HUES64 (cell line): Measurements from ENCODE around the gene DAP3.
"Not testable (repeated sequence)": the region's sequence is repeated elsewhere in the genome, so short reads cannot be mapped to it uniquely, and the experiment has no call there.

Experiments
- H3K27ac ChIP-seq: 2 replicates; pipeline ENCODE4 v1.7.0; 2013; ENCODE audit warnings: low read depth, low read length, inconsistent platforms
- H3K27me3 ChIP-seq: 2 replicates; pipeline ENCODE4 v1.6.1; 2013; ENCODE audit warnings: mild to moderate bottlenecking, low read length; ENCODE audit not compliant: insufficient read depth
- H3K36me3 ChIP-seq: 2 replicates; pipeline ENCODE4 v1.6.1; 2013; ENCODE audit warnings: mild to moderate bottlenecking, low read length; ENCODE audit not compliant: insufficient read depth
- H3K4me1 ChIP-seq: 2 replicates; pipeline ENCODE4 v1.6.1; 2013; ENCODE audit warnings: mild to moderate bottlenecking, low read length, moderate library complexity; ENCODE audit not compliant: insufficient read depth
- H3K4me3 ChIP-seq: 2 replicates; pipeline ENCODE4 v1.5.1; 2013; ENCODE audit warnings: mild to moderate bottlenecking, low read length, moderate library complexity
- H3K9ac ChIP-seq: 2 replicates; pipeline ENCODE4 v1.6.1; 2013; ENCODE audit warnings: mild to moderate bottlenecking, low read depth, low read length
- H3K9me3 ChIP-seq: 2 replicates; pipeline ENCODE4 v1.6.1; 2013; ENCODE audit warnings: low read depth, low read length; ENCODE audit not compliant: insufficient read depth
- WGBS: fragments of 150-250, 120-280 bp; methylation state at CpG from one replicate; pipeline ENCODE4 v1.1.7; 2013; ENCODE audit warnings: missing lambda C conversion rate; 5-methylcytosine and 5-hydroxymethylcytosine counted together

Gene DAP3

DNA sequence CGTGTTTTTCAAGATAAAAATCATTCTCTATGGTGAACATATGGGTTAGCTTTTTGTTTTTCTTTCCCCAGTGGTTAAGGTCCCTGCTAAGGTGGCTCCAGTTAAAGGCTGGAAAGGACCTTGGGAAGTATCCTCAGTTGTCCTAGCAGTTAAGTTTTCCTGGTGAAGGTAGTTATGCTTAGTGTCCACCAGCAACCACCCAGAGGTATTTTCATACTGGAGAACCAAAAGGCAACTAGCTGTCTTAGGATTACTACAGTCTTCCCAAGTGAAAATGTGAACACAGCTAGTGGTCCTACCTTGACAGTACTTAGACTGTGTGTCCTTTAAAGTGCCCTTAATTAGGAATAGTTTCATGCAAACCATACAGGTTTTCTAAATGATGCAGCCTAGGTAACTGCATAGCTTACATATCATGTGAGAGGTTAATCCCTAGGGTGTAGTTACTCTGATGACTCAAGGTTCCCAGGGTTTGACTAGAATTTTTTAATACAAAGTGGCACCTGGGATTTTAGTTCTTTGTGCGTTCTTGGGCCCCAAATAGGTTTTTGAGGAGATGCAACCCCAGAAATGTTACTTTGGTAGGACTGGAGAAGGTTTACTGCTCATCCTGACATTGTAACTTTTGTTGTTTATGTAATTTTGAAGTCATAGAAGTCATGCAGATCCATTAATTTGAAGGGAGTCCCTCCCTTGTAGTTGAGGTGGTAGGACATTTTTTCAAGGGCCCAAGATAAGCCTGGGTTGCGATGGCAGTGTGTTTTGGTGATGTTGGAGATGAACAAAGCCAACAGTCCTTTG, 36.8 kb upstream of the DAP3 start:
- peaks cover 4% of the 10 kb centered on the region; the same call in 1 of the 2 replicates for H3K4me1 ChIP-seq
- no peak overlapping the region for H3K9ac ChIP-seq
- 96% methylated on average over 2 of the region's 3 CpGs for WGBS
- H3K4me3 ChIP-seq, result no peak overlapping the region
- no peak overlapping the region for H3K27ac ChIP-seq
- H3K9me3 ChIP-seq, result peaks cover 2% of the 10 kb centered on the region; the same call in 1 of the 2 replicates
- H3K27me3 ChIP-seq, result no peaks in the 10 kb centered on the region
- H3K36me3 ChIP-seq, result no peaks in the 10 kb centered on the region

DNA sequence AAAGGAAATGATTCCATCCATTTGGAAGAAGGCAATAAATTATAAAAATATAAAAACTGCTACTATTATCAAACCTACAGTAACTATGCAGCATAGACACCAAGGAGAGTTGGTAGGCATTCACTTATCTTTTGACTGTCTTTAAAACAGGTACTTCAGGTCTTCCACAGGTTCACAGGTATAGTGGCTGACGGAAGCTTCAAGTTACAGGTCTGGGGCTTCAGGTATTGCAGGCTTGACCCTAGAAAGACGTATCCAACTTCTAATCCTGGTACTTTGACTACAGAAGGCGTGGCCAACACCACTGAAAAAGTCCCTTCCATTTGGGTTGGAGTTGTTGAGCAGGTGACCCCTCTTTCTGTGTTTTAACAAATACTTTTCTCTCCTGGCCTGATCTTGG, 35.9 kb upstream of the DAP3 start:
- Histone ChIP-seq H3K9me3 (peaks cover 2% of the 10 kb centered on the region; the same call in 1 of the 2 replicates), H3K4me1 (peaks cover 4% of the 10 kb centered on the region; the same call in 1 of the 2 replicates), H3K27ac (no peak overlapping the region), H3K9ac (no peak overlapping the region), H3K4me3 (no peak overlapping the region), H3K27me3 (no peaks in the 10 kb centered on the region), H3K36me3 (no peaks in the 10 kb centered on the region)
- WGBS, result 94% methylated on average over 3 of the region's 3 CpGs

DNA sequence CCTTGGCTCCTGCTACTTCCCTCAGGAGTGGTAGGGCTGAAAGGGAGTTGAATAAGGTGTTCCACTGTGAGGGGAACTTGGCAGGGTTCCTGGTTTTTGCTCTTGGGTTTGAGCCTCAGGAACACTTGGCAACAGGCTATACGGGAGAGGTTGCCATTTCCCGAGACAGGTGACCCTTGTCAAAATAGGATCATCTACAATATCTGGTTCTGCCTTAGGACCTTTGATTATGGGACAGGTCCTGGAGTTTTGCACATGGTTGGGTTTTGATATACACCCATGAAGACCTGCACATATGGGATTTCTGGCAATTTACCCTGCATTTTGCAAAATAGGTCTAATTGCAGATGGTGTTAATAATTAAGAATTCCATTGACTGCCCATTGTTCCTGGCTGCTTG, 31.4 kb upstream of the DAP3 start:
- Histone ChIP-seq H3K27me3 (no peaks in the 10 kb centered on the region), H3K9me3 (no peaks in the 10 kb centered on the region), H3K36me3 (peaks cover 37% of the 10 kb centered on the region), H3K4me3 (no peak overlapping the region), H3K9ac (no peak overlapping the region), H3K27ac (no peak overlapping the region), H3K4me1 (no peaks in the 10 kb centered on the region)
- 98% methylated on average over 2 of the region's 2 CpGs for WGBS

DNA sequence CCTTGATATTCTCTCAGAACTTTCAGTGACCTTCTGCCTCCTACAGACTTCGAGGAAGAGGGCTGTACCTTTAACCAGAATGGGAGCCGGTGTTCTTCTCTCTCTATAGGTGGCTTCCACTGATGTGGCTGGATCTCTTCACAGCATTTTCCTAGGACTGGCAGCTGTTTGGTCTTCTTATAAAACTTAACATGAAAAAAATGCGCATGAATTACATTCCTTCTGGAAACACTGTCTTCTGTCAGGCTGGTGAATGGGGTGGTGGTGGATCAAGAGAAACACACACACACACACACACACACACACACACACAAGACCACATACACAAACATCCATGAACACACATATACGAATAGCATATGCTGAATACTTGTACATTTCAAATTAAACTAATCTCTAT, 27.7 kb upstream of the DAP3 start:
- peaks cover 68% of the 10 kb centered on the region for H3K36me3 ChIP-seq
- not testable (repeated sequence) for H3K4me3 ChIP-seq
- no CpG with 5 or more reads among the region's 4 CpGs for WGBS

DNA sequence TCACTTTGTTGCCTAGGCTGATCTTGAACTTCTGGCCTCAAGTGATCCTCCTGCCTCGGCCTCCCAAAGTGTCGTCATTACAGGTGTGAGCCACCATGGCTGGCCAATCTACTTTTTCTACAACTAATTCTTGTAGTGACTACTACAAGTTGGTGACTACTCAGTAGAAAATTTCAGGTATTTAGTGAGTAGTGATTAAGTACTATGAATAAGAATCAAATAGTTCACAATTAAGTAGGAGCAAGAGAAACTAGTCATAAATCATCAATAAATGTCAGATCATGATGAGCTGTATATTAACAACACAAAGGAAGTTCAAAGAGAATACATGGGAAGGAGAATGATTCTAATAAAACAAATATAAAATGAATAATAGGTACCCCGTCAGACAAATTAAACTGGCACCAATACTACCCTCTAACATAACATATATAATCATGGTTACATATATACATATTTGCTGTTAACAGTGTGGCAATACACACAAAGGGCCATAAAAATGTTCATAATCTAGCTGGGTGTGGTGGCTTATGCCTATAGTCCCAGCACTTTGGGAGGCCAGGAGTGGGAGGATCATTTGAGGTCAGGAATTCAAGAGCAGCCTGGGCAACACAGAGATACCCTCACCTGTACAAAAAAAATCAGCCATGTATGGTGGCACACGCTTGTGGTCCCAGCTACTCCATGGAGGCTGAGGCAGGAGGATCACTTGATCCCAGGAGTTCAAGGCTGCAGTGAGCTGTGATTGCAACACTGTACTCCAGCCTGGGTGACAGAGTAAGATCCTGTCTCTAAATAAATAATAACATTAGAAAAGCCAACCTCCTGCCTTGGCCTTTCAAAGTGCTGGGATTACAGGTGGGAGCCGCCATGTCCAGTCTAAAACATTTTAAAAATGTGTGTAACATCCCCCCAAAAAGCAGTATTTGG, 19.4 kb upstream of the DAP3 start:
- no peaks in the 10 kb centered on the region for H3K4me1 ChIP-seq
- no peak overlapping the region for H3K27ac ChIP-seq
- H3K4me3 ChIP-seq, result no peak overlapping the region
- no peak overlapping the region for H3K9ac ChIP-seq
- no peaks in the 10 kb centered on the region for H3K27me3 ChIP-seq
- WGBS, result 95% methylated on average over 4 of the region's 5 CpGs
- H3K9me3 ChIP-seq, result no peaks in the 10 kb centered on the region
- peaks cover 88% of the 10 kb centered on the region for H3K36me3 ChIP-seq

More for the DNA sequence above, 27.7 kb upstream of the DAP3 start:
- H3K9me3 ChIP-seq, H3K9ac ChIP-seq, H3K27me3 ChIP-seq, H3K27ac ChIP-seq, H3K4me1 ChIP-seq: not testable (repeated sequence)

DNA sequence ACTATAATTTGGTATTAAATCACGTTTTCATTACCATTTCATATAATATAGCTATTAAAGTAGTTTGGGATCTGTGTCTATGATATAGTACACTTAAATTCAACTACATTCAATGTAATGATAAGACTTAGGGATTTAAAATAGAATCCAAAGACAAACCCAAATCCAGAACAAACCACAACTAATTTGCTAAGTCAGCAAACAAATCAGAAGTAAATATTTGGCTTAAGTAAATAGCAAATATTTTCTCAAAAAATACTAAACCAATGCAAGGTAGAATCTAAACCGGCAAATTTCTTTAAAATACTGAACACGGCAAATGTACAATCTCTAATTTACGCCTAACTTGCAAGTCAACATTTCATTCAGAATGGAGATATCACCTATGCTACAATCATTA, 17.1 kb upstream of the DAP3 start:
- H3K4me1 ChIP-seq, result no peaks in the 10 kb centered on the region
- H3K9ac ChIP-seq, result no peak overlapping the region
- H3K27ac ChIP-seq, result no peak overlapping the region
- no peak overlapping the region for H3K4me3 ChIP-seq
- over 99% methylated on average over 3 of the region's 4 CpGs for WGBS
- H3K27me3 ChIP-seq, result no peaks in the 10 kb centered on the region
- peaks cover 90% of the 10 kb centered on the region for H3K36me3 ChIP-seq
- no peaks in the 10 kb centered on the region for H3K9me3 ChIP-seq

DNA sequence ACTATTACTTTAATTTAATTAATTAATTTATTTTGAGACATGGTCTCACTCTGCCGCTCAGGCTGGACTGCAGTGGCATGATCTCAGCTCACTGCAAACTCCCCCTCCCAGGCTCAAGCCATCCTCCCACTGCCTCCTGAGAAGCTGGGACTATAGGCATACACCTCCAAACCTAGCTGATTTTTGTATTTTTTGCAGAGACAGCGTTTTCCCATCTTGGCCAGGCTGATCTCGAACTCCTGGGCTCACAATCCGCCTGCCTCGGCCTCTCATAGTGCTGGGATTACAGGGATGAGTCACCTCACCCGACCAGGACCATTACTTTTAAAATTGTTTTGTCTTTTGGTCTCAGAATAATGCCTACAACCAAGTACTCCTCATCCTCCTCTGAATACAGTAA, 15.9 kb upstream of the DAP3 start:
- H3K36me3 ChIP-seq, result peaks cover 92% of the 10 kb centered on the region
- H3K4me1 ChIP-seq, result no peaks in the 10 kb centered on the region
- H3K27me3 ChIP-seq, result no peaks in the 10 kb centered on the region
- H3K9ac ChIP-seq, result no peak overlapping the region
- no peak overlapping the region for H3K27ac ChIP-seq
- no peaks in the 10 kb centered on the region for H3K9me3 ChIP-seq
- 93% methylated on average over 6 of the region's 6 CpGs for WGBS
- H3K4me3 ChIP-seq, result no peak overlapping the region

DNA sequence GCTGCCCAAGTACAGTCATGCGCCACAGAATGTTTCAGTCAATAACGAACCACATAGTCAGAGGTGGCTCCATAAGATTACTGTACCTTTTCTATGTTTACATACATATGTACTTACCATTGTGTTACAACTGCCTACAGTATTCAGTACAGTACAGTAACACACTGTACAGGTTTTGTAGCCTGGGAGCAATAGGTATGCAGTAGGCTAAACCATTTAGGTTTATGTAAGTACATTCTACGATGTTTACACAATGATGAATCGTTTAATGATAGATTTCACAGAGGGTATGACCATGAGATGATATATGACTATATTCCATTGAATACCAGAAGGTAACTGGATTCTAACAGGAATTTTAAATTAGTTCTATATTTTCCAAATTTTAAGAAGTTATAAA, 10.9 kb upstream of the DAP3 start:
- no peaks in the 10 kb centered on the region for H3K4me1 ChIP-seq
- peaks cover 70% of the 10 kb centered on the region for H3K36me3 ChIP-seq
- 99% methylated on average over 4 of the region's 4 CpGs for WGBS
- H3K27me3 ChIP-seq, result no peaks in the 10 kb centered on the region
- no peaks in the 10 kb centered on the region for H3K9me3 ChIP-seq
- no peak overlapping the region for H3K9ac ChIP-seq
- no peak overlapping the region for H3K4me3 ChIP-seq
- no peak overlapping the region for H3K27ac ChIP-seq

DNA sequence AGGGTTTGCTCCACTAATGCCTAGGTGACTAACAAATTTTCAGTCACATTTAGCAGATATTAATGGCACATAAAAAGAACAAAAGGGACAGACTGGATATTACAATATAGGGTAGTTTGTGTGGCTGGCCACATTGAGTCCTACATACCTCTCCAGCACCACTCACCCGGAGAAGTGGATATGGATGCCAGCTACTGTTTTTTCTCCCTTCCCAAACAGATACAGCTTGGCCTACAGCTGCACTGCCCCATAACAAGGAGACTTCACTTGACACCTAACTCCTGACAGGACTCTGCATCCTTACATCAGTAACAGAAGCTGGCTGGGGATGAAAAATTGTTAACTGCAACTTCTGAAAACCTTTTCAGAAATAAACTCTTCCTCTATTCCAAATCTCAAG, 9.9 kb upstream of the DAP3 start:
- H3K9me3 ChIP-seq, result not testable (repeated sequence)
- peaks cover 64% of the 10 kb centered on the region for H3K36me3 ChIP-seq
- WGBS, result 93% methylated on average over 1 of the region's 1 CpG

DNA sequence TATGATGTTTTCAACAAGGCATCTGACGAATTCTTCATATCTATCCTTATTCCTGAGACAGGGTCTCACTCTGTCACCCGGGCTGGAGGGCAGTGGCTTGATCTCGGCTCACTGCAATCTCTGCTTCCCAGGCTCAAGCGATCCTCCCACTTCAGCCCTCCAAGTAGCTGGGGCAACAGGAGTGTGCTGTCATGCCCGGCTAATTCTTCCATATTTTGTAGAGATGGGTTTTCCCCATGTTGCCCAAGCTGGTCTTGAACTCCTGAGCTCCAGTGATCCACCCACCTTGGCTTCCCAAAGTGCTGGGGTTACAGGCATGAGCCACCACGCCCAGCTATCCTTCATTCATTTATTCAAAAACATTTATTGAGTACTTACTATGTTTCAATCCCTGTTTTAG, 8.4 kb upstream of the DAP3 start:
- Histone ChIP-seq H3K4me1 (no peaks in the 10 kb centered on the region), H3K27ac (no peak overlapping the region), H3K9ac (no peak overlapping the region), H3K36me3 (peaks cover 50% of the 10 kb centered on the region), H3K9me3 (no peaks in the 10 kb centered on the region), H3K27me3 (no peaks in the 10 kb centered on the region), H3K4me3 (no peak overlapping the region)
- WGBS, result 92% methylated on average over 6 of the region's 6 CpGs

More for the DNA sequence above, 9.9 kb upstream of the DAP3 start:
- not testable (repeated sequence) for H3K4me1 ChIP-seq, H3K9ac ChIP-seq, H3K4me3 ChIP-seq, H3K27me3 ChIP-seq, H3K27ac ChIP-seq

DNA sequence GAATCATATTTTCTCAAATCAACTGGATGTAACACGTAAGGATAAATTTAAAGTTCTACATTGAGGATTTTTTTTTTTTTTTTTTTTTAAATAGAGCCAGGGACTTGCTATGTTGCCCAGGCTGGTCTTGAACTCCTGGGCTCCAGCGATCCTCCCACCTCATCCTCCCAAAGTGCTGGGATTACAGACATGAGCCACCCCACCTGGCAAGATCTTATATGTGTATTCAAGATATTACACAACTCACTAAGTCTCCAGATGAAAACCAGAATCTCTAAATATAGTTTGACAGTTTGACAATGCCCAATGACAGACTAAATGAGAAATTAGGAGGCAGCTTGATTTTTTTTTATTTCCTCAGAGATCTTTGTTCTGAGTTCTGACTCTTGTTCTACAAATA, 7.1 kb upstream of the DAP3 start:
- H3K27ac ChIP-seq, result no peak overlapping the region
- no peaks in the 10 kb centered on the region for H3K9me3 ChIP-seq
- no peaks in the 10 kb centered on the region for H3K4me1 ChIP-seq
- H3K4me3 ChIP-seq, result no peak overlapping the region
- H3K9ac ChIP-seq, result no peak overlapping the region
- WGBS, result 100% methylated on average over 1 of the region's 2 CpGs
- peaks cover 41% of the 10 kb centered on the region for H3K36me3 ChIP-seq
- H3K27me3 ChIP-seq, result no peaks in the 10 kb centered on the region
